Forelimb muscle (tissue), 1 donor: Measurements from ENCODE around the gene LIPE. TPM values are rescaled to one million over a fixed set of nuclear protein-coding genes. Genes with fewer than 3 reads are reported as not detected.

ENCODE experiments used
- DNase-seq: peaks from one replicate; pipeline ENCODE4 v3.0.0-alpha.2; 2013; ENCODE audit warnings: low read depth
- polyA plus RNA-seq: library from polyadenylated mRNA; unstranded; fragments of 120-200 nt; gene quantifications from one replicate; pipeline ENCODE4 v1.2.1, GENCODE V29; 2013; ENCODE audit not compliant: insufficient read length

LIPE gene
- polyA plus RNA-seq, 1 donor, result 11.1 TPM

DNA sequence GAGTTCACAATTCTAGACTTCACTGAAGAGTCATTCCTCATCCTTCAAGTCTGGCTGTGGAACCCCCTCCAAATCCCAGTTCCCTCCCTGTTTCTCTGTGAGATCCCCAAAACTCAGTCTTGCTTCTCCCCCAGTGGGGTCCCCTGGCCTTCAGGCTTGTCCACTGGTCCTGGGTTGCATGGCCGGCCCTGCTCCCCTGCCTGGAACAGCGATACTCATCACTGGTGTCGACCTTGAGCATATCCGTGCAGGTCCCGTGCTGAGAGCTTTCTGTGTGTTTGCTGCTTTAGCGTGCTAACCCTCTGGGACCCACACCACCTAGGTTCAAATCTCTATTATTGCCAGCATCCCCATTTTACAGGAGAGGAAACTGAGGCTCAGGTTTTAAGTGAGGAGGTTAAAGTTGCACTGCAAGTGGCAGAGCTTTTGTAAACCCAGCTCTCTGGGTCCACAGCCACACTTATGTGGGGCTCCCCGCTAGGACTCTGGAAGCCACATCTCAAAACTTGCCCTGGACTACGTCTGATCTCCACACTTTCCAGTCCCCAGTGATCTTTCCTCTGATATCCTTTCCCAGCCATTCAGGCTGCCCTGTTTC lies 15.5 kb downstream of the LIPE start:
- DNase-seq, result no peak

DNA sequence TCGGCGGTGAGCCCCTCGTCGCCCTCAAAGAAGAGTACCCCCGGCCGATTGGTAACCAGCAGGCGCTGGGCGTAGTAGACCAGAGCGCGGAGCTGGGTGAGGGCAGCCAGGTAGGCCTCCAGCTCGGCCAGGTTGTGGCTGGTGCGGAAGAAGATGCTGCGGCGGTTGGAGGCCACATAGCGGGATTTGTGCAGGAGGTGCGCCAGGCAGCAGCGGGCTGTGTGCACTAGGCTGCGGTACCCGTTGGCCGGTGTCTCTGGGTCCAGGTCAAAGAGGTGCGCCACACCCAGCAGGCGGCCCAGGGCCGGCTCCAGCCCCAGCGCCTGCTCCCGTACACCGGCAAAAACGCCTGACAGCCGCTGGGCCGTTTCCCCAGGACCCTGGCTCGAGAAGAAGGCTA lies 16.8 kb downstream of the LIPE start:
- DNase-seq, result no peak

DNA sequence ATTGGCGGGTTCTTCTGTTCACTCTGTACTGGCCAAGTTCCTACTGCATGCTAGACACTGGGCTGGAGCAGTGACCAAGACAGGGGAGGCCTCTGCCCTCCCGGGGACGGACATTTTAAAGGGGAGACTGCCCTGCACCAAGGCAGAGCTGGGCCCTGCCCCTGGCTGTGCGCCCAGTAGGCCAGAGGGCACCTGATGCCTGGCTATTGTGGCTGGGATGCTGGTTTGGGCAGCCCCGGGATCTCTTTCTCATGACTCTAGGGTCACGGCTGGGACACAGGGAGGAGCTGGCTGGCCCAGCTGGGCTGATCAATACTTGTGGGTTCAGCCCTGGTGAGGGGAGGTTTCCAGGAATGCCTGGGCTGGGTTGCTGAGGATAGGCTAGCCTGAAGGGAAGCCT lies 17.7 kb downstream of the LIPE start:
- no peak for DNase-seq

DNA sequence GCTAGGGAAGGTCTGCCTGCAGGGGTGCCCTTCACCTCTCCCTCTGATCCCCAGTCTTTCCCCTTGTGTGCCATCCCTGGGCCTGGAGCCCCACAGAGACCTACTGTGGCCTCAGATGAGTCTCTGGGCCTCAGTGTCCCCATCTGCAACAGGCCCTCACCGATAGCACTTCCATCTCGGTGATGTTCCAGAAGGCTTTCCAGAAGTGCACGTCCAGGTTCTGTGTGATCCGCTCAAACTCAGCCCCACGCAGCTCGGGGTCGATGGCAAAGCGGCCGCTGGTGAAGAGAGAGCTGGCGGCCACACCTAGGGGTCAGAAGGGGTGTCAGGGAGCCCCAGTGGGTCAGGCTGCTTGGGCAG lies 19.4 kb downstream of the LIPE start:
- DNase-seq, result no peak

DNA sequence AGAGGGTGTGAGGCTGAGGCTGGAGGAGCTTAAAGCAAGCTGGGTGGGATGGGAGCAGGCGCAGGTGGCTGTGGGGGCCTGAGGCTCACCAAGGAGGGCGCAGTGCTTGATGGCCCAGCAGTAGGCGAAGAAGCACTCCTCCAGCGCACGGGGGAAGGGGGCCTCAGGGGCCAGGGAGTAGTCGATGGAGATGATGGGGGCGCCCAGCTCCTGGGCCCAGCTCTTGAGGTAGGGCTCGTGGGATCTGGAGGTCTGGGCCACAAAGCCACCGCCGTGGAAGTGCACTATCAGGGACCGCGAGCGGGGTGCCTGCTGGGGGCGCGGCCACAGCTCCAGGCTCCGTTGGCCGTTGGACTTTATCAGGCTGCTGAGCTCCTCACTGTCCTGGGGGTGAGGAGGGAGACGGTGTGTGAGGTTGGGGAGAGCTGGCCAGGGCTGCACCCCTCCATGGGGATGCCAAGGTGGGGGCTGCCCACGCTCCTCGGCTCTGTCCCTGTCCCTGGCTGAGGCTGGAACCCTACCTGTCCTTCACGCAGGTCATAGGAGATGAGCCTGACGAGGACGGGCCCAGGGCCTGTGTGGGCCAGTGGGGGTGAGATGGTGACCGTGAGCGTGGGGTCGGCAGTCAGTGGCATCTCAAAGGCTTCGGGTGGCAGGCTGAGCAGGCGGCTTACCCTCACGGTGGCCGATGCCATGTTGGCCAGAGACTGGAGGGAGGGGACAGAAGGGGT lies 19.9 kb downstream of the LIPE start:
- DNase-seq, result no peak

DNA sequence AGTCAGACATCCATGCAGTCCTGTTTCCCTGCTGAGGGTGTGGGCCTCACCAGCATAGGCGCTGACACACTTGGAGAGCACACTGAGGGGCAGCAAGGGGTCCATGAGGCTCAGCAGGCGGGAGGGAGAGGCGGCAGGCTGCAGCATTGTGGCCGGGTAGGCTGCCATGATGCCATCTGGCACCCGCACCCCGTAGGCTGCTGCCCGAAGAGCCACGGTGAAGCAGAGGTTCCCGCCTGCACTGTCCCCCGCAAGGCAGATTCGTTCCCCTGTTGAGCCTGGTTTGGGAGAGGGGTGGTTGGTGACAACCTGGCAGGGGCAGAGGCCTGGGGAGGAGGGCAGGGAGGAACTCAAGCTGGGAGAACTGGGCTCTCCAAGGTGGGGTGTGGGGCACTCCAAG lies 21.1 kb downstream of the LIPE start:
- DNase-seq, result no peak

DNA sequence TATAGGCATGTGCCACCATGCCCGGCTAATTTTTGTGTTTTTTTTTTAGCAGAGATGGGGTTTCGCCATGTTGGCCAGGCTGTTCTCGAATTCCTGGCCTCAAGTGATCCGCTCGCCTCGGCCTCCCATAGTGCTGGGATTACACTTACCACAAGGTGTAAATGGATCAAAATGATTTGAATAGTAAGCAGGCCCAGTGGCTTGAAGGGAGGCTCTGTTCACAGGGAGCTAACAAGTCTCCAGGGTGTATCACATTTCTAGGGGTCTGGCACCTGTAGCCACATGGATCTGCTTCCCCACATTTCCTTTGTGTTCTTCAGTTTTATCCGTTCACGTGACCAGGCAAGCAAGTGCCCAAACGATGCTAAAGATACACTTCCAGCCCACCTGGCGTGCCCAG lies 23.6 kb downstream of the LIPE start:
- no peak for DNase-seq

DNA sequence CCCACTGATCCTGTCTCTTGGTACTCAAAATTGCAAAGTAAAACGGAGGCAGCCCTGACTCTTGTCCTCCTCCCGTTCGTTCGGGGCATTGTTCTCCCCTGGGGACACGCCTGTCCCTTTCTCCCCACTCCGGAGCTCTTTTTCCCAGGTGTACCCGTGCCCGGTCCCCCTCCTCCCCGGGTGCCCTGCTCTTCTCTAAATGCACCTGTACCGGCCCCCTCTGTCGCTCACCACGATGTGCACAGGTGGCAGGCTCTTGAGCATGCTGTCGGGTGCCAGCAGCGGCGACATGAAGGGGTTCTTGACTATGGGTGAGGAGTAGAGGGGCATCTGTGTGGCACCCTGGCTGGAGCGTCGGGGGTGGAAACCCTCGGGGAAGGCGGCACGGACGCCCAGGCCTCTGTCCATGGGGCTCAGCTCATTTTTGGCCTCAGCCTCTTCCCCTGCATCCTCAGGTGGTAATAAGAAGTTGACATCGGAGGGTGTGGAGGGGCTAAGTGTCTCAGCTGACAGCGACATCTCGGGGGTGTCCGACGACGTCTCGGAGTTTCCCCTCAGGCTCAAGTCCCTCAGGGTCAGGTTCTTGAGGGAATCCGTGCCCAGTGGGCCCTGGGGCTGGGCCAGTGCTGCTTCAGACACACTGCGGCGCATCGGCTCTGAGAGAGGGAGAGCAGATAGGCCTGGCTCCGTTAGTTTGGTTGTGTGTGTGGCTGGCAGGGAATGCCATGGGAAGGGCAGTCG lies 24.6 kb downstream of the LIPE start:
- no peak for DNase-seq

DNA sequence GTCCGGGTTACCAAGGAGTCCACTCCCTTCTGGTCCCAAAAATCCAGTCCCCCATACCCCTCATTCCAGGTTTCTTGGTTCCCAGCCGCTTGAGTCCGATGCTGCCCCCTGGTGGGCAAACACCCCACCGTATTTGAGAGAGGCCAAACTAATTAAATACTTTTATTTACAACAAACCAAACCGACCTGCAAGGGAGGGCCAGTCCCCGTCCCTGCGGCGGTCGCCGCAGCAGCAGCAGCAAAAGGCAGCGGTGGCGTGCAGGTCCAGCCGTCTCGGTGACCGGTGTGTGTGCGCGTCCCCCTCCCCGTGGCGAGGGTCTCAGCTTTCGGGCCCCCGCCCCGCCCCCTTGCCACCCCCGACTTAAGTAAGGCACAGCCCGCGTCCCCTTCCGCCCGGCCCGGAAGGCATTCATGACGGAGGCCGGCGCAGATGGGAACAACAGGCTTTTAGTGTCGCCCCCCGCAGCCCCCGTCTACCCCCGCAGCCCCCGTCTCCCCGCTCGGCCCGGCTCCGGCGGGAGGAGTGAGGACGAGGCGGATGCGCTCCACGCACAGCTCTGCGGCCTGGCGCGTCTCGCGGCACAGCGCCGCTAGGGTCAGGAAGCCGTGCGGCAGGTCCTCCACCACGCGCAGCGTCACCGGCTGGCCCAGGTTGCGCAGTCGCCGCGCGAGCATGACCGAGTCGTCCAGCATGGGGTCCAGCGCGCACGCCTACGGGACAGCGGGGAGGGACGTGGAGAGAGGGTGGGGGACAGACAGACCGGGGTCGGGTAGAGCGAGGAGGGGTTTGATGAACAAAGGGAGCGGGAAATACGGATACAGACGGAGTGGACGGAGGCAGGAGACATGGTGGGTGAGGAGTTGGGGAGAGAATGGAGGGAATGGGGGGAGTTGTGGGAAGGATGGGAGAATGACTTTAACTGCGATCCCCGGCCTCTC lies 25.6 kb downstream of the LIPE start:
- no peak for DNase-seq

DNA sequence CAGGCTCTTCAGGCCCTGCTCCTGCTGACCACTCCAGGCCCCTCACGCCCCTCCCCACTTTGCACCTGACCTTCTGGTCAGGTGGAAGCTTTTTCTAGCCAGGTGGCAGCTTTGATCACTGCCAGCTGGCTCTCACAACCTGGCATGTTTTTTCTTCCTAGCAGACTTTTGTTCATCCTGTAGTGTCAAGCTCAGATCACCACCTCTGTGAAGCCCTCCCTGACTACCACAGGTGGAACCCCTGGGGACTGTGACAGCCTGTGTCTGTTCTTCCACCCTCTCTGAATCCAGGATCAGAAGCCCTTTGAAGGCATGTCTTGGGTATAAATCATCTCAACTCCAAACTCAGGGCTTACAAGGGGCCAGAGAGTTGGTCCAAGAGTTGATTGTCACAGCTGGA lies 26.8 kb downstream of the LIPE start:
- DNase-seq, result no peak

DNA sequence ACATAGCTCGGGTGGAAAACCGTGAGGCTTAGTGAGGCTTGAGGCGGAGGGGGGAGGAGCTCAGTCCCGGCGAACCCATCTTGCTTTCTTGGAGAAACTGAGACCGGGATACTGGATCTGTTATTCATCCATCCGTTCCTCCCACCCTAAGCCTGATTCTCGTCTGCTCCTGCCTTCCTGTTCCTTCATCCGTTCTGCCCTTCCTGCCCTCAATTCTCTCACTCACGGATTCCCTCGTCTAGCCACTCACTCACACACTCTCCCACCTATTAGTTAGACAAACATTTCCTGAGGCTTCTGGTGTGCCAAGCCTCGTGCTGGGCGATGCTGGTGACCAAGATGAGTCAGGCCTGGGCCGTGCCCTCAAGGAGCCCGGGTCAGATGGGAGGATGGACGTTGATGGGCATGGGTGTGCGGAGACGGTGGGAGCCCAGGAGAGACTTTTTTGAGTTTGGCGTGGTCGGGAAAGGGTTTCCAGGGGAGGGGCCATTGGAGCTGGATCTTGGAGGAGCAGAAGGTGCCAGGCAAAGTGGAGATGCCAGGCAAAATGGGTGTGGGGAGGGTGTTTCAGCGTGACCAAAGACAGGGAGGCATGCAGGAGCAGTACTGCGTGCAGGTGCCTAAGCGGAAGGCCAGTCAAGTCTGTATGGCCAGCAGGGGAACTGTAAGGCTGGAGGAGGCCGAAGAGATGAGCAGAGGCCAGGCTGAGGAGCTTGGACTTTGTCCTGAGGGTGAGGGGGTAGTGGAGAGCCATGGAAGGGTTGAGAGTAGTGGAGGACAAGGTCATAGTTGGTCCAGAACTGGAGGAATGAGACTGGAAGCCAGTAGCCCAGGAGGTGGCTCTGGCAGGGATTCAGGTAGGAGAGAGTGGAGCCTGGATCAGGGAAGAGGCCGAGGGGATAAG lies 29.7 kb downstream of the LIPE start:
- no peak for DNase-seq

DNA sequence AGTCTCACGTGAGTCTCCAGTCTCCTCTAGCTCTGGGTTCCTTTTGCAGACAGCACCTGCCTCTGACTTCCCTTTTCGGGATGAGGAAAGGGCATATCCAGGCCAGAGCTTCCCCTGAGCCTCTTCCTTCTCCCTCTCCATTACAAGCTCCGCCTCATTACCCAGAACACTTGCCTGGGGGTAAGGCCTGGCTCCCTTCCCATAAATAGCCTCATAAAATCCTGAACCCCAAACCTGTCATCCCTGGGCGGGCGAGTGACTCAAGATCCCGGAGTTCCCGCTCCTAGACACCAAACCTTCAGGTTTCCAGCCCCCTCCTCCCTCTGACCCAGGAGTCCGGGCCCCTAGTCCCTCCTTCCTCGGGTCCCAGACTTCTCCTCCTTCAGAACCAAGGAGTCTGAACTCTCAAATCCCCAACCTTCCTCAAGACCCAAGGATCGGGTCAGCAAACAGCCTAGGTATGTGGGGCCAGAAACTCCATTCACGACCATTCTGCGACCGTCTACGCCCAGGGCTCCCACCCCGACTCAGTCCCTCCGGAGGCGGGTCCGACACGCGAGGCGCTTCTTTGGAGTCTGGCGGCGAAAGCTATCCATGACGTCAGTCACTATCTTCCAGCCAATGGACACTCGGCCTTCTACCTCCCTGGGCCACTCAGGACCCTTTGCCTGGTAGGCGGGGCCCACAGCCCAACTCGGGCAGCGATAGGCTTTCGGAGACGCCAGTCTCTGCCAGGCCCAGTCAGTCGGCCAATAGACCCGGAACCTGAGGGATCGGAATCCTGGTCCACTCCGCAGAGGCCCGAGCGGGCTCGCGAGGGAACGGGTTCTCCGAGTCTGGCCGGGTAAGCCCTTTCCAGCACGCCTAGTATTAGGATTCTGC lies 30.6 kb downstream of the LIPE start:
- peak; percentile 97 for DNase-seq

DNA sequence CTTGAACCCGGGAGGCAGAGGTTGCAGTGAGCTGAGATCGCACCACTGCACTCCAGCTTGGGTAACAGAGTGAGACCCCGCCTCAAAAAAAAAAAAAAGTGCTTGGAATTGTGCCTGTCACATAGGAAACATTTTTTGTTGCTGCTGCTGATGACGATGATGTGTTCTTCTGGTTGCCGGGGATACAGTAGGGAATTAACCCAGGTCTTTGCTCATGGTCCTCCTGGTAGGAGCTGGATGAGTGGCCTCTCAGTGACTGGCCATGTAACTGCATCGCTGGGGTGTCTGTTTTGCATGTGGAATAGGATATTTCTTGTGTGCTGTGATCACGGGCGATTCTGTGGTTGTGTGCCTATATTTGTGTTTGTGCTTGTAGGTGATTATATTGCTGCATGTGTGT lies 32.4 kb downstream of the LIPE start:
- DNase-seq, result no peak

DNA sequence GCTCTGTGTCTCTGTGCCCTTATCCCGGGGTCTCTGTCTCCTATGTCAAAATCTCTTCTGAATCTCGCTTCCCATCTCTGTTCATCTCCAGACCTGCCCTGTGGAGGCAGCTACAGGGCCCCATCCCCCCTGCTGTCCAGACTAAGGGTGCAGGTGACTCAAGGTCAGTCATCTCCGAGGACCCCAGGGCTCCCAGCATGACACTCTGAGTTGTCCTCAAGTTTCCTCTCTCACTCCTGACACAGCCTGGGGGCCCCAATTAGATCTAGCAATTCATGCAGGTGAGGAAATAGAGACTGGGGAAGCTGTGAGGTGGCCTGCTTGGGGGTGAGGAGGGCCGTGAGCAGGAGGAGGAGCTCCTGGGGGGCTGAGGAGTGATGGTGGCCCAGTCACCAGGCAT lies 35.0 kb downstream of the LIPE start:
- no peak for DNase-seq

DNA sequence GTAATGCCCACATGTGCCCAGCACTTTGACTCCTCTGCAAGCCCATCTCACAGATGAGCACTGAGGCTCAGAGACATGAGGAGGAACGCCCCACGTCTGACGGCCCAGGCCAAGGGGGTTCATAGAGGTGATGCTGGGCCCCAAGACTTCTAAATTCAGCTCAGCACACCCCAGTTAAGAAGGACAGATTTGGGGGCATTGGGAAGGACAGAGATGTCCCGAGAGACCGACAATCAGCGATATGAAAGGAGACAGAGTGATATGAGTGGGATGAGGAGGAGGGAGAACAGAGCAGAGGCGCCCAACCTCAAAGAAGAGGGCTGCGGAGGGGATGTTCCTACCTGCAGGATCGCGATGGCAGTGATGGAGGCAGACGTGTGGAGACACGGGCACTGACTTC lies 37.3 kb downstream of the LIPE start, which contains the start of gene CNFN:
Gene CNFN (minus strand): TSS at position 399 of the 400 bp plus-strand sequence. CDS start 1,260 bp downstream, outside the sequence.
- no peak for DNase-seq

DNA sequence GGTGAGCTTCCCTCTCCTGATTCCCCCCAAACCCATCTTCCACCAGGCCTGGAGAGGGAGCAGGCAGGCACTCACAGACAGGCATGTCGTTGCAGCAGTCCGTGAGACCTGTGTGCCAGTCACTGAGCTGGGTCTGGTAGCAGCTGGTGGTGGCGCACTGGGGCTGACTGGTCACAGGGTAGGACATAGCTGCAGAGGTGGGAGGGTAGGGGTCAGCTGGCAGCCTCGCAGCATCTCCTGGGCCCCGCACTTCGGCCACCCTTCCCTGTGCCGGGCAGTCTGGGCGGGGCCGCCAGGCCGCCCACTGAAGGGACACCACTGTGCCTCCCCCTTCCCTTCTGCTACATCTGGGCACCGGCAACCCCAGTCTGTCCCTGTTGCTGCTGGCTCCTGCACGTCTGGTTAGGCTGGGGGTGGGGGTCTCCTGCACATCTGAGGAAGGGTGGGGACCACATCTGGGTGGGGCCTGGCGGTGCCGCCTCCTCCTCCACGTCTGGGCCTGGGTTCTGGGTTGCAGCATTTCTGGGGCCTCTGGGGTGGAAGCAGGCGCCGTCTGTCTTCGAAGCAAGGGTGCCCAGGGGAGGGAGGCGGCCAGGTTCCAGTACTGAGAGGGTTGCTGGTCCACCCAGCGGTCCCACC lies 38.2 kb downstream of the LIPE start:
- no peak for DNase-seq

DNA sequence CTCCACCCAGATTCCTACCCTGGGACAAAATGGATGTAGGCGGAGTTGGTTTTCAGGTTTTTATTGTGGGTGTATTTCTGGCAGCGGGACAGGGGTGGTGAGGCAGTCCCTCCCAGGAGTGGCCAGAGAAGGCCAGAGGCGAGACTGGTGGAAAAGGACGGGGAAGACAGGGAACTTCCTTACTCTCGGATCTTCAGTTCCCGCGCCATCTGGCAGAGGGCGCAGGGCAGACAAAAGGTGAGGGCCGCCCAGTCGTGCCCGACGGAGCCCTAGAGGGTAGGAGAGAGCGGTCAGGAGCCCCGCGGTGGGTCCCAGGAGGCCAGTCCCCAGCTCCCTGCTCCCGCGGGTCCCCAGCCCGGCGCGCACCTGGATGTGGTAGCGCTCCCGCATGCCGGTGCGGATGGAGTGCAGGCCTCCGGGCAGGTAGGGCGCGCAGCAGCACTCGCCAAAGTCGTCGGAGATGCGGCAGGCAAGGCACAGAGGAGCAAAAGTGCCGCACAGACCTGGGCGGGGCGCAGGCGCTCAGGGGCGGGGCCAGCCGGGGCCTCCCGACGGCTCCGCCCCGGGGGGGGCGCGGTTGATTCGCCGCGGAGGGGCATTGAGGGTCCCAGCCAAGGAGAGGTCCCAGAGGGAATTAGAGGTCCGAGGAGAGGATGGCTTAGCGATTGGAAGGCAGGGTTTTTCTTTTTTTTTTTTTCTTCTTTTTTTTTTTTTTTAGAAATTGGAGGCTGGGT lies 40.0 kb downstream of the LIPE start:
- DNase-seq, result no peak

DNA sequence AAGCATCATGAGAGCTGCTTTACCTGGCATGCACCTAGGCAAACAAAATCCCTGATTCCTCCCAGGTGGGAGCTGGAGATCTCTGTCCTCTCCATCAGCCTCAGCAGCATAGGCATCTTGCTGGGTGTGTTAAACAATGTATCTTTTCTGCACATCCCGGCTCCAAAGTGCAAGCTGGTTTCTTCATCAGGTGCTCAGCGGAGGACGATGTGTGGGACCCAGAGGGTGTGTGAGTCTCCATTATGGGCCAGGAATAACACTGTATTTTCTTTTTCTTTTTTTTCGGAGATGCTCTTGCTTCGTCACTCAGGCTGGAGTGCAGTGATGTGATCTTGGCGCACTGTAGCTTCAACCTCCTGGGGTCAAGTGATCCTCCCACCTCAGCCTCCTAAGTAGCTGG lies 47.0 kb downstream of the LIPE start:
- DNase-seq, result no peak
